GM23338 (cell line): ENCODE data around the gene ECHDC3. TPM values are rescaled to one million over a fixed set of nuclear protein-coding genes. Genes with fewer than 3 reads are reported as not detected.
"Not testable (repeated sequence)": the region's sequence is repeated elsewhere in the genome, so short reads cannot be mapped to it uniquely, and the experiment has no call there.

Source experiments
- ATAC-seq: fragments of 200-7000 bp; cut with Tn5 transposase; 3 replicates; pipeline ENCODE4 v1.9.1; 2020
- DNase-seq: peaks from one replicate; pipeline ENCODE4 v3.0.0-alpha.2; 2015; ENCODE audit warnings: low spot score
- H2AFZ ChIP-seq: fragments of 200-600 bp; sonication (generic); 2 replicates; pipeline ENCODE4 v1.8.0; 2016; ENCODE audit warnings: antibody characterized with exemption, mild to moderate bottlenecking, moderate library complexity
- H3F3A ChIP-seq: fragments of 200-600 bp; sonication (generic); replicated peaks from 2 replicates; pipeline ENCODE4 v1.8.0; 2017; ENCODE audit warnings: antibody characterized with exemption, mixed run types, low read depth
- H3K27ac ChIP-seq: fragments of 200-600 bp; sonication (generic); 2 replicates; pipeline ENCODE4 v1.6.1; 2016; ENCODE audit warnings: low read depth
- H3K27me3 ChIP-seq: fragments of 200-600 bp; sonication (generic); 2 replicates; pipeline ENCODE4 v1.8.0; 2016; ENCODE audit warnings: mild to moderate bottlenecking, mixed run types, moderate library complexity; ENCODE audit not compliant: insufficient read depth
- H3K36me3 ChIP-seq: fragments of 200-600 bp; sonication (generic); 2 replicates; pipeline ENCODE4 v1.8.0; 2016; ENCODE audit warnings: mild to moderate bottlenecking; ENCODE audit not compliant: insufficient read depth
- H3K4me1 ChIP-seq: fragments of 200-600 bp; sonication (generic); 2 replicates; pipeline ENCODE4 v1.8.0; 2016; ENCODE audit warnings: mild to moderate bottlenecking, moderate library complexity; ENCODE audit not compliant: insufficient read depth
- H3K4me2 ChIP-seq: fragments of 200-600 bp; sonication (generic); 2 replicates; pipeline ENCODE4 v1.7.1; 2017; ENCODE audit warnings: mixed run types
- H3K4me3 ChIP-seq: fragments of 200-600 bp; sonication (generic); 2 replicates; pipeline ENCODE4 v1.6.1; 2016; ENCODE audit warnings: mixed run types
- H3K79me2 ChIP-seq: fragments of 200-600 bp; sonication (generic); replicated peaks from 2 replicates; pipeline ENCODE4 v1.8.0; 2017; ENCODE audit warnings: mild to moderate bottlenecking; ENCODE audit not compliant: insufficient read depth
- H3K9me2 ChIP-seq: fragments of 200-600 bp; sonication (generic); 2 replicates; pipeline ENCODE4 v1.8.0; 2017; ENCODE audit not compliant: insufficient read depth
- H4K20me1 ChIP-seq: fragments of 200-600 bp; sonication (generic); replicated peaks from 2 replicates; pipeline ENCODE4 v1.8.0; 2017; ENCODE audit warnings: mild to moderate bottlenecking; ENCODE audit not compliant: insufficient read depth
- H3K27ac Mint-ChIP-seq: 2 replicates; pipeline ENCODE4 v1.8.0; 2020; ENCODE audit warnings: inconsistent platforms, mild to moderate bottlenecking, moderate library complexity, mixed read lengths
- H3K27me3 Mint-ChIP-seq: 3 replicates; pipeline ENCODE4 v1.8.0; 2022; ENCODE audit warnings: low read depth, mild to moderate bottlenecking, moderate library complexity, mixed read lengths, inconsistent platforms; ENCODE audit not compliant: insufficient read depth, poor library complexity
- H3K36me3 Mint-ChIP-seq: 3 replicates; pipeline ENCODE4 v1.8.0; 2021; ENCODE audit warnings: low read depth, mild to moderate bottlenecking, inconsistent platforms, moderate library complexity, mixed read lengths
- H3K4me1 Mint-ChIP-seq: 3 replicates; pipeline ENCODE4 v1.8.0; 2020; ENCODE audit warnings: mild to moderate bottlenecking, inconsistent platforms, mixed read lengths
- H3K4me3 Mint-ChIP-seq: 3 replicates; pipeline ENCODE4 v1.8.0; 2021; ENCODE audit warnings: moderate library complexity, mild to moderate bottlenecking, inconsistent platforms, mixed read lengths
- H3K9me3 Mint-ChIP-seq: 3 replicates; pipeline ENCODE4 v1.8.0; 2020; ENCODE audit warnings: moderate library complexity, mild to moderate bottlenecking, inconsistent platforms, mixed read lengths
- CREB1 ChIP-seq: fragments of 250-450 bp; sonication (Bioruptor Pico); IDR thresholded peaks from 2 replicates; pipeline ENCODE4 v1.5.0; 2020; ENCODE audit warnings: low read depth, mild to moderate bottlenecking, moderate library complexity
- CTCF ChIP-seq, 2 experiments: fragments of 200-600 bp in 1 of 2; sonication (generic) in 1 of 2; conservative IDR thresholded peaks; 2 replicates each; pipeline versions ENCODE4 v1.5.1 to v1.6.1; 2016 to 2017; ENCODE audit warnings: antibody characterized with exemption in 2 of 2, low read depth in 2 of 2, mild to moderate bottlenecking in 2 of 2, moderate library complexity in 1 of 2
- NANOG ChIP-seq: IDR thresholded peaks from 2 replicates; pipeline ENCODE4 v1.6.1; 2016; ENCODE audit warnings: antibody characterized with exemption, borderline replicate concordance
- polyA plus RNA-seq: library from polyadenylated mRNA; unstranded; fragments of >200 nt; fragmentation: Nextera tagmentation; extraction: Ambion mirVana; gene quantifications from 2 replicates; pipeline ENCODE4 v1.2.1, GENCODE V29; 2016
- total RNA-seq: library from RNA; depleted of rRNA; stranded (reverse); fragments of >200 nt; shearing (Covaris generic); gene quantifications from 2 replicates; pipeline ENCODE4 v1.2.3, GENCODE V29; 2014

ECHDC3 gene
- total and polyA plus RNA-seq, 2 experiments from 2014 or later = 16.3 to 50.1 TPM

GRCh38 chr10:11707624-11708350 is 34.4 kb upstream of the ECHDC3 start (continued):
- no peak for TF ChIP-seq CTCF (conservative IDR thresholded peaks at IDR 0.05; ENCODE audit: low read depth in 2 of 2)
- TF ChIP-seq CREB1 (CRISPR knock-in tag) = no peak

- not testable (repeated sequence) for H3K79me2 ChIP-seq
Observed at GRCh38 chr10:11708801-11709200, 33.4 kb upstream of the ECHDC3 start.

GRCh38 chr10:11712744-11713143 is 29.4 kb upstream of the ECHDC3 start:
- Histone ChIP-seq H2AFZ (no peak overlapping the region), H3K36me3 (no peaks in the 10 kb centered on the region), H3K79me2 (no peaks in the 10 kb centered on the region), H4K20me1 (no peaks in the 10 kb centered on the region), H3K4me1 (no peaks in the 10 kb centered on the region), H3K4me3 (no peak overlapping the region), H3K27me3 (no peaks in the 10 kb centered on the region), H3K27ac (no peak overlapping the region), H3K4me2 (no peak overlapping the region), H3K9me2 (no peaks in the 10 kb centered on the region), H3F3A (no peaks in the 10 kb centered on the region)
- peaks cover 8% of the 10 kb centered on the region for H3K27me3 Mint-ChIP-seq
- no peaks in the 10 kb centered on the region for H3K4me1 Mint-ChIP-seq
- peaks cover 6% of the 10 kb centered on the region; the same call in 2 of the 3 replicates for H3K36me3 Mint-ChIP-seq
- no peak for DNase-seq
- H3K4me3 Mint-ChIP-seq = no peak overlapping the region
- no peak for TF ChIP-seq CTCF (conservative IDR thresholded peaks at IDR 0.05; ENCODE audit: low read depth in 2 of 2)
- no peak for TF ChIP-seq CREB1 (CRISPR knock-in tag)
- TF ChIP-seq NANOG = no peak
- no peak for ATAC-seq
- peaks cover 15% of the 10 kb centered on the region for H3K9me3 Mint-ChIP-seq
- H3K27ac Mint-ChIP-seq = no peak overlapping the region

More at GRCh38 chr10:11708801-11709200, 33.4 kb upstream of the ECHDC3 start:
- not testable (repeated sequence) for DNase-seq, H3K27ac ChIP-seq, H3K36me3 ChIP-seq, H3K4me3 ChIP-seq, H3F3A ChIP-seq, H3K9me2 ChIP-seq, H2AFZ ChIP-seq, H3K9me3 Mint-ChIP-seq, H3K27me3 Mint-ChIP-seq, ATAC-seq, H3K4me1 ChIP-seq, H3K36me3 Mint-ChIP-seq, H3K27ac Mint-ChIP-seq, H3K4me2 ChIP-seq, H4K20me1 ChIP-seq, H3K4me3 Mint-ChIP-seq, H3K27me3 ChIP-seq, H3K4me1 Mint-ChIP-seq
